SK-N-SH treated with all-trans-retinoic acid at 6 μM for 48 hours (cell line): ENCODE data around the gene FBXO33.

Source experiments
- ARNTL ChIP-seq: fragments of 450-650 bp; formaldehyde crosslinking; IDR thresholded peaks from 2 replicates; pipeline ENCODE4 v1.5.0; 2020; ENCODE audit warnings: low read depth, mild to moderate bottlenecking, moderate library complexity, borderline replicate concordance
- CSDC2 ChIP-seq: fragments of 250-450 bp; sonication (Bioruptor Pico); IDR thresholded peaks from 2 replicates; pipeline ENCODE4 v1.5.0; 2020; ENCODE audit warnings: mild to moderate bottlenecking, moderate library complexity
- ESRRG ChIP-seq: fragments of 250-450 bp; sonication (Bioruptor Pico); IDR thresholded peaks from 2 replicates; pipeline ENCODE4 v1.6.1; 2021; ENCODE audit warnings: mild to moderate bottlenecking
- GLIS3 ChIP-seq: fragments of 250-450 bp; sonication (Bioruptor Pico); IDR thresholded peaks from 2 replicates; pipeline ENCODE4 v1.5.0; 2020; ENCODE audit warnings: mild to moderate bottlenecking, moderate library complexity
- OSR1 ChIP-seq: fragments of 250-450 bp; sonication (Bioruptor Pico); IDR thresholded peaks from 2 replicates; pipeline ENCODE4 v1.8.0; 2022; ENCODE audit warnings: moderate library complexity, mild to moderate bottlenecking, inconsistent platforms
- PPARA ChIP-seq: fragments of 250-450 bp; sonication (Bioruptor Pico); IDR thresholded peaks from 2 replicates; pipeline ENCODE4 v1.5.0; 2020; ENCODE audit warnings: mild to moderate bottlenecking, borderline replicate concordance
- RARB ChIP-seq: fragments of 250-450 bp; sonication (Bioruptor Pico); IDR thresholded peaks from 2 replicates; pipeline ENCODE4 v1.8.0; 2021; ENCODE audit warnings: mild to moderate bottlenecking, moderate library complexity
- ZC3H10 ChIP-seq: fragments of 250-450 bp; sonication (Bioruptor Pico); IDR thresholded peaks from 2 replicates; pipeline ENCODE4 v1.5.1; 2021; ENCODE audit warnings: mild to moderate bottlenecking, moderate library complexity
- TF ChIP-seq, protein P1 (sequence below): fragments of 250-450 bp; sonication (Bioruptor Pico); IDR thresholded peaks from 2 replicates; pipeline ENCODE4 v1.8.0; 2020; ENCODE audit warnings: mild to moderate bottlenecking, moderate library complexity, borderline replicate concordance

DNA sequence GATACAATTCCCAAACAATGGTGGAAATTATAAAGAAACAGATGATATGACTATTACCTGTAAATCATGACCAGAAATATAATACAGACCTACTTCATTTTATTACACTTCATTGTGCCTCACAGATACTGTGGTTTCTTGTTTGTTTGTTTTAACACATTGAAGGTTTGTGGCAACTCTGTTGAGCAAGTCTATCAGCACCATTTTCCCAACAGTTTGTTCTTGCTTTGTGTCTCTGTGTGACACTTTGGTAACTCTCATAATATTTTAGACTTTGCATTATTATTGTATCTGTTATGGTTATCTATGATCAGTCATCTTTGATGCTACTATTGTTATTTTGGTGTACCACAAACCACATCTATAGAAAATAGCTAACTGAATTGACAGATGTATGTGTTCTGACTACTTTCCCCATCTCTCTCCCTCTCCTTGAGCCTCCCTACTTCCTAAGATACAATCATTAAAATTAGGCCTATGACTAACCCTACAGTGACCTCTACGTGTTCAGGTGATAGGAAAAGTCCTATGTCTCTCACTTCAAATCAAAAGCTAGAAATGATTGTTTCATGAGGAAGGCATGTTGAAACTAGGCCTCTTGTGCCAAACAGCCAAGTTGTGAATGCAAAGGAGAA, 49.1 kb downstream of the FBXO33 start:
- TF ChIP-seq OSR1 (CRISPR knock-in tag) (no peak), RARB (CRISPR knock-in tag) (no peak), GLIS3 (CRISPR knock-in tag) (no peak), ARNTL (no peak), CSDC2 (CRISPR knock-in tag) (no peak), ESRRG (CRISPR knock-in tag) (no peak), PPARA (CRISPR knock-in tag) (no peak), ZC3H10 (CRISPR knock-in tag) (no peak)
- TF ChIP-seq, protein P1, sequence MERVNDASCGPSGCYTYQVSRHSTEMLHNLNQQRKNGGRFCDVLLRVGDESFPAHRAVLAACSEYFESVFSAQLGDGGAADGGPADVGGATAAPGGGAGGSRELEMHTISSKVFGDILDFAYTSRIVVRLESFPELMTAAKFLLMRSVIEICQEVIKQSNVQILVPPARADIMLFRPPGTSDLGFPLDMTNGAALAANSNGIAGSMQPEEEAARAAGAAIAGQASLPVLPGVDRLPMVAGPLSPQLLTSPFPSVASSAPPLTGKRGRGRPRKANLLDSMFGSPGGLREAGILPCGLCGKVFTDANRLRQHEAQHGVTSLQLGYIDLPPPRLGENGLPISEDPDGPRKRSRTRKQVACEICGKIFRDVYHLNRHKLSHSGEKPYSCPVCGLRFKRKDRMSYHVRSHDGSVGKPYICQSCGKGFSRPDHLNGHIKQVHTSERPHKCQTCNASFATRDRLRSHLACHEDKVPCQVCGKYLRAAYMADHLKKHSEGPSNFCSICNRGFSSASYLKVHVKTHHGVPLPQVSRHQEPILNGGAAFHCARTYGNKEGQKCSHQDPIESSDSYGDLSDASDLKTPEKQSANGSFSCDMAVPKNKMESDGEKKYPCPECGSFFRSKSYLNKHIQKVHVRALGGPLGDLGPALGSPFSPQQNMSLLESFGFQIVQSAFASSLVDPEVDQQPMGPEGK (CRISPR knock-in tag) = no peak
